ENCODE data around the gene CHPT1. TPM values are rescaled to one million over a fixed set of nuclear protein-coding genes. Genes with fewer than 3 reads are reported as not detected.

CHPT1 gene
- total and polyA plus RNA-seq, 9 of the 15 experiments (the other 6 are each of a cell fraction or from before 2014, with no cell fraction given) = 15.3 to 210 (median 91.9) TPM

DNA sequence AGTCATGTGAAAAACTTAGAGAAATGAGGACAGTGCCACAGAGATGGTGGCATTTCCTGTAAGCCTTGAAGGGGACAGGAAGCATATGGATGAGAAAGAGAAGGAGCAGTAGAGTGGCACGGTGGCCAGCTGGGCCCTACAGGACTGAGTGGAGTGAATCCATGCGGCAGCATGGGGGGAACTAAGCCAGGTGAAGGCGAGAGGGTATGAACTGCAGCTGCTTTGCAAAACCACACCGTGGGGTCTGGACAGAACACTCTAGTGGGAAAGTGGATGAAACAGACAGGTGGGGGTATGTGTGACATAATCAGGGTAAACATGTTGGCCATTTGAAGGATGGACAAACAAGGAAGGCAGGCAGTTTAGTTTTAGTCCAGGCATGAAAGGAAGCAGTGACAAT is 52.2 kb downstream of the CHPT1 start:
- Histone ChIP-seq H4K20me1 (replicated peaks; ENCODE audit: control insufficient read depth, insufficient read depth, low read length) (no peaks in the 10 kb centered on the region), H3K9me3 (replicated peaks; ENCODE audit: control insufficient read depth, insufficient read depth, low read depth, low read length) (no peaks in the 10 kb centered on the region), H3K4me1 (replicated peaks in 1 of 2; ENCODE audit: control insufficient read depth in 2 of 2, insufficient read depth in 2 of 2, low read length in 2 of 2) (no peaks in the 10 kb centered on the region), H3K9ac (ENCODE audit: insufficient read depth in 1 of 2, low read depth in 2 of 2, low read length in 2 of 2) (no peak overlapping the region), H3K9me1 (ENCODE audit: control insufficient read depth, insufficient read depth, low read length) (no peaks in the 10 kb centered on the region), H3K27me3 (ENCODE audit: control insufficient read depth in 2 of 2, insufficient read depth in 2 of 2, low read length in 2 of 2) (no peaks in the 10 kb centered on the region), H3K36me3 (ENCODE audit: control insufficient read depth, insufficient read depth, low read length) (peaks cover 77% of the 10 kb centered on the region), H3K4me2 (ENCODE audit: insufficient read depth, low read length) (no peak overlapping the region), H3K4me3 (no peak overlapping the region), H3K27ac (ENCODE audit: extremely low read depth, low read depth, low read length) (no peak overlapping the region), H2AFZ (ENCODE audit: low read depth, low read length) (no peak overlapping the region), H3K79me2 (ENCODE audit: control insufficient read depth, insufficient read depth, low read length) (no peaks in the 10 kb centered on the region)
- no TSS peak for BruUV-seq (replicated peaks)
- POLR2A ChIA-PET = interaction anchor here (0.5 kb wide), 1 partner anchor 1063 kb away, joined by 4 read pairs; no protein-coding TSS in a partner anchor
- FAIRE-seq (no peak), ATAC-seq (peak; percentile 25; the same call in 1 of the 3 replicates), DNase-seq (ENCODE audit: extremely low read depth in 1 of 4, low spot score in 3 of 4) (no peak)
- 86% methylated on average over 4 of the region's 4 CpGs for WGBS (ENCODE audit: insufficient coverage, low coverage, missing lambda C conversion rate)
- in situ Hi-C loops (cut with MboI) = no loop called here
- CTCF ChIA-PET (ENCODE audit: low intra/inter-chr PET ratio) = no interaction called here
- TF ChIP-seq TGIF2 (CRISPR knock-in tag; IDR thresholded peaks at IDR 0.05) (no peak), CUX1 (CRISPR knock-in tag; IDR thresholded peaks at IDR 0.05) (no peak), EZH2 (IDR thresholded peaks at IDR 0.05; ENCODE audit: borderline replicate concordance, low read depth, low read length) (no peak), POLR2A (conservative IDR thresholded peaks at IDR 0.05) (0 out of 2 replicates have a peak, but pooled peaks have one; percentile 31)
- intact Hi-C loops (cut with micrococcal nuclease) = loop anchor here (10.0 kb wide), 1 partner anchor 255 kb away; no protein-coding TSS in a partner anchor

All from K562 (cell line).